PC-9 (cell line): ENCODE data around the gene NIPAL3. TPM values are rescaled to one million over a fixed set of nuclear protein-coding genes. Genes with fewer than 3 reads are reported as not detected.

ENCODE experiments used
- BruUV-seq: library from RNA; stranded (reverse); fragments of 400-500 nt; replicated peaks from 2 replicates; lab custom pipeline; 2021; lab: Mats Ljungman, UMichigan
- CTCF ChIA-PET: fragments of 300-600 bp; sonication (Branson Sonifier 250); formaldehyde crosslinking; loops from one replicate; lab custom pipeline; 2022; ENCODE audit warnings: antibody characterized with exemption; lab: Charles Lee
- POLR2A ChIA-PET: fragments of 300-600 bp; sonication (Branson Sonifier 250); formaldehyde crosslinking; loops from one replicate; lab custom pipeline; 2022; ENCODE audit warnings: antibody characterized with exemption; ENCODE audit not compliant: unreplicated experiment; lab: Charles Lee
- DNase-seq, 2 experiments: peaks; one replicate each; pipeline versions ENCODE4 v3.0.0 to v3.0.0-alpha.2; 2015 to 2022; ENCODE audit warnings: mixed read lengths in 1 of 2
- H2AFZ ChIP-seq: fragments of 200-600 bp; sonication (generic); 2 replicates; pipeline ENCODE4 v1.8.1; 2017; ENCODE audit warnings: antibody characterized with exemption
- H3F3A ChIP-seq: fragments of 200-600 bp; sonication (generic); 2 replicates; pipeline ENCODE4 v1.8.1; 2017; ENCODE audit warnings: antibody characterized with exemption, mild to moderate bottlenecking, low read depth; ENCODE audit not compliant: insufficient read depth
- H3K27ac ChIP-seq: fragments of 200-600 bp; sonication (generic); 2 replicates; pipeline ENCODE4 v1.6.1; 2016; ENCODE audit warnings: mixed run types
- H3K27me3 ChIP-seq: fragments of 200-600 bp; sonication (generic); 2 replicates; pipeline ENCODE4 v1.6.1; 2016; ENCODE audit warnings: low read depth, mixed run types; ENCODE audit not compliant: insufficient read depth
- H3K36me3 ChIP-seq: fragments of 200-600 bp; sonication (generic); 2 replicates; pipeline ENCODE4 v1.6.1; 2016; ENCODE audit warnings: low read depth, mixed run types
- H3K4me1 ChIP-seq: fragments of 200-600 bp; sonication (generic); replicated peaks from 2 replicates; pipeline ENCODE4 v1.6.1; 2016; ENCODE audit warnings: mixed run types; ENCODE audit not compliant: insufficient read depth
- H3K4me2 ChIP-seq: fragments of 200-600 bp; sonication (generic); 2 replicates; pipeline ENCODE4 v1.6.1; 2017; ENCODE audit warnings: mixed run types
- H3K4me3 ChIP-seq: fragments of 200-600 bp; sonication (generic); 2 replicates; pipeline ENCODE4 v1.6.1; 2016; ENCODE audit warnings: mixed run types
- H3K79me2 ChIP-seq: fragments of 200-600 bp; sonication (generic); 2 replicates; pipeline ENCODE4 v1.6.1; 2017; ENCODE audit warnings: low read depth, mixed run types
- H3K9me2 ChIP-seq: fragments of 200-600 bp; sonication (generic); 2 replicates; pipeline ENCODE4 v1.8.1; 2017; ENCODE audit warnings: mild to moderate bottlenecking; ENCODE audit not compliant: insufficient read depth
- H3K9me3 ChIP-seq: fragments of 200-600 bp; sonication (generic); 2 replicates; pipeline ENCODE4 v1.8.1; 2016; ENCODE audit warnings: low read depth; ENCODE audit not compliant: insufficient read depth
- H4K20me1 ChIP-seq: fragments of 200-600 bp; sonication (generic); 2 replicates; pipeline ENCODE4 v1.8.1; 2017; ENCODE audit not compliant: insufficient read depth
- CTCF ChIP-seq: fragments of 200-600 bp; sonication (generic); conservative IDR thresholded peaks from 2 replicates; pipeline ENCODE4 v1.6.1; 2017; ENCODE audit warnings: mixed run types, antibody characterized with exemption, mild to moderate bottlenecking, moderate library complexity
- EZH2 ChIP-seq: fragments of 200-600 bp; sonication (generic); IDR thresholded peaks from 2 replicates; pipeline ENCODE4 v1.8.0; 2017; ENCODE audit warnings: antibody characterized with exemption, low read depth
- intact Hi-C: fragments of 100-400 bp; cut with micrococcal nuclease; formaldehyde crosslinking; loops from one replicate; pipeline ENCODE4 v1.10.0; 2022; ENCODE audit not compliant: unreplicated experiment
- total RNA-seq: library from RNA; stranded (reverse); gene quantifications from 2 replicates; pipeline ENCODE4 v1.2.3, GENCODE V29; 2021

NIPAL3 gene
- total RNA-seq, 1 experiment from 2014 or later, result 42.0 TPM

GRCh38 chr1:24475700-24476099, 60.1 kb downstream of the NIPAL3 start:
- no TSS peak for BruUV-seq
- POLR2A ChIA-PET, result no interaction called here

GRCh38 chr1:24476571-24476970, 61.0 kb downstream of the NIPAL3 start:
- Histone ChIP-seq H4K20me1 (no peaks in the 10 kb centered on the region), H3K9me3 (no peaks in the 10 kb centered on the region), H3K79me2 (no peaks in the 10 kb centered on the region), H3K9me2 (no peaks in the 10 kb centered on the region), H3K4me2 (no peak overlapping the region), H3K4me3 (no peak overlapping the region), H3K36me3 (no peaks in the 10 kb centered on the region), H3K27me3 (no peaks in the 10 kb centered on the region), H3K27ac (no peak overlapping the region), H3F3A (no peaks in the 10 kb centered on the region), H2AFZ (no peak overlapping the region), H3K4me1 (no peaks in the 10 kb centered on the region)
- ChIA-PET CTCF (no interaction called here), POLR2A (no interaction called here)
- TF ChIP-seq CTCF (no peak), EZH2 (no peak)
- DNase-seq, result no peak
- intact Hi-C loops, result no loop called here
- BruUV-seq, result no TSS peak

More at GRCh38 chr1:24475700-24476099, 60.1 kb downstream of the NIPAL3 start:
- TF ChIP-seq CTCF (no peak), EZH2 (no peak)
- H3F3A ChIP-seq, result no peaks in the 10 kb centered on the region
- intact Hi-C loops, result no loop called here
- H3K36me3 ChIP-seq, result no peaks in the 10 kb centered on the region
- DNase-seq, result no peak
- no peaks in the 10 kb centered on the region for H3K4me1 ChIP-seq
- no peak overlapping the region for H3K4me3 ChIP-seq
- no peaks in the 10 kb centered on the region for H3K79me2 ChIP-seq
- no peak overlapping the region for H3K4me2 ChIP-seq
- H3K9me2 ChIP-seq, result no peaks in the 10 kb centered on the region
- H3K27me3 ChIP-seq, result no peaks in the 10 kb centered on the region
- CTCF ChIA-PET, result no interaction called here
- H2AFZ ChIP-seq, result no peak overlapping the region
- no peaks in the 10 kb centered on the region for H3K9me3 ChIP-seq
- no peak overlapping the region for H3K27ac ChIP-seq
- no peaks in the 10 kb centered on the region for H4K20me1 ChIP-seq

GRCh38 chr1:24477309-24477708, 61.7 kb downstream of the NIPAL3 start:
- ChIA-PET POLR2A (no interaction called here), CTCF (no interaction called here)
- Histone ChIP-seq H3K4me2 (no peak overlapping the region), H2AFZ (no peak overlapping the region), H3K79me2 (no peaks in the 10 kb centered on the region), H3K9me3 (no peaks in the 10 kb centered on the region), H3F3A (no peaks in the 10 kb centered on the region), H4K20me1 (no peaks in the 10 kb centered on the region), H3K27me3 (no peaks in the 10 kb centered on the region), H3K9me2 (no peaks in the 10 kb centered on the region), H3K27ac (no peak overlapping the region), H3K36me3 (no peaks in the 10 kb centered on the region), H3K4me1 (no peaks in the 10 kb centered on the region), H3K4me3 (no peak overlapping the region)
- BruUV-seq, result no TSS peak
- intact Hi-C loops, result no loop called here
- TF ChIP-seq EZH2, result no peak
- no peak for TF ChIP-seq CTCF
- no peak for DNase-seq
